ENCODE data around the gene AJUBA. TPM values are rescaled to one million over a fixed set of nuclear protein-coding genes. Genes with fewer than 3 reads are reported as not detected.
A peak's percentile ranks its signal among the peaks of the same experiment; 100 is the strongest.

Gene AJUBA
- total and polyA plus RNA-seq, 2 donors, result 14.4 to 22.4 TPM

DNA sequence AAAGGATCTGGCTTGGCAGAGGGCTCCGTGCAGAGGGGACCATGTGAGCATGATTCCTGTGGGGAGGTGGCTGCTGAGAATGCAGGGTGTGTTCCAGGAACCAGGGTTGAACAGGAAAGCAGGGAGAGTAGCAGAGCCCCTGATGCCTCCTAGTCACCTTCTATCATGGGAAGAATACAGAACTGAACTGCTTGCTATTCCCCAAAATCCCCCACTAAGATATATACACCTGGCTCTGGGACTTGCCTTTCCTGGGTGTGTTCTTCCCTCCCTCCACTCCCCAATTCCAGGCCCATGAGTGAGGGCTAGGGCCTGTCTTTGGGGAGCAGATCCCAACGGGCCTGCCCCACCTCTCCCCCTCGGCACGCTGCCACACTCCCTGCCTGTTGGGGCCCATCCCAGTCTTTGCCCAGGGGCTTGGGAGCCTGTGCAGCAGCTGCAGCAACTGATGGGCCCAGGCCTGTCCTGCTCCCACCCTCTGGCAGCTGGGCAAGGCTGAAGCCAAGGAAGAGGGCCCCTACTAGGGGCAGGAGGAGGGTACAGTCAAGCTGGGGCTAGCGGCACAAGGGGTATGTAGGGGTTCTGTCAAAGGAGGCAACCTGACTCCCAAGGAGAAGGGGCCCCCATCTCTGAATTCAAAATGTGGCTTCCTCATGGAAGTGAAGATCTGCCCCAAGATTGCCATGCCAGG lies 3.2 kb downstream of the AJUBA start:
- Histone ChIP-seq H3K4me1 (ENCODE audit: control insufficient read depth in 2 of 2, insufficient read depth in 2 of 2, low read length in 2 of 2) (peaks cover 11 to 41% of the 10 kb centered on the region in 2 donors), H3K4me3 (ENCODE audit: low read length in 2 of 2) (peak overlapping the region in 1 of 2 donors; percentile 25), H3K27ac (ENCODE audit: low read depth in 1 of 2, low read length in 1 of 2) (peak overlapping the region; percentile 28 to 31), H3K9me3 (ENCODE audit: control insufficient read depth in 2 of 2, insufficient read depth in 1 of 2, low read length in 1 of 2) (no peaks in the 10 kb centered on the region), H3K27me3 (ENCODE audit: control insufficient read depth in 2 of 2, insufficient read depth in 1 of 2, low read length in 1 of 2) (peaks cover 18 to 41% of the 10 kb centered on the region in 2 donors), H3K36me3 (ENCODE audit: control insufficient read depth in 2 of 2, insufficient read depth in 2 of 2, low read length in 1 of 2) (peaks cover 3 to 7% of the 10 kb centered on the region in 2 donors)
- no peak for DNase-seq (ENCODE audit: low read depth in 6 of 9, low spot score in 9 of 9)
- 97% methylated on average over 5 of the region's 5 CpGs for WGBS

DNA sequence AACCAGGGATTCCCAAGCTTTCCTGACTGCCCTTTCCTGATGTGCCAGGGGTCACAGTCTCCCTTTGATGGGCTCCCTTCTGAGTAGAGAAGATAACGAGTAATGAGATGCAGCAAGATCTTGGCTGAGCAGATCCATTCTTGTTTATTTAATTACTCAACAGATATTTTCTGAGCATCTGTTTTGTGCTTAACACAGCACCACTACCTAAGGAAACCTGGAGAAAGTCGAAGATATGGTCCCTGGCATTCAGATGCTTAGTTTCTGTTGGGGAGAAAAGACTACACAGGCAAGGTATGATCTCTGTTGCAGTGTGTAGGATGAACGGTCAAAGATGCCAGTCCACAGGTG lies 3.9 kb downstream of the AJUBA start:
- Histone ChIP-seq H3K4me1 (ENCODE audit: control insufficient read depth in 2 of 2, insufficient read depth in 2 of 2, low read length in 2 of 2) (peaks cover 11 to 41% of the 10 kb centered on the region in 2 donors), H3K36me3 (ENCODE audit: control insufficient read depth in 2 of 2, insufficient read depth in 2 of 2, low read length in 1 of 2) (peaks cover 6 to 7% of the 10 kb centered on the region in 2 donors), H3K9me3 (ENCODE audit: control insufficient read depth in 2 of 2, insufficient read depth in 1 of 2, low read length in 1 of 2) (no peaks in the 10 kb centered on the region), H3K27me3 (ENCODE audit: control insufficient read depth in 2 of 2, insufficient read depth in 1 of 2, low read length in 1 of 2) (peaks cover 18 to 41% of the 10 kb centered on the region in 2 donors), H3K4me3 (ENCODE audit: low read length in 2 of 2) (no peak overlapping the region), H3K27ac (ENCODE audit: low read depth in 1 of 2, low read length in 1 of 2) (no peak overlapping the region)
- no peak for DNase-seq (ENCODE audit: low read depth in 6 of 9, low spot score in 9 of 9)
- WGBS, result 87% methylated on average over 3 of the region's 3 CpGs

GRCh38 chr14:22977684-22978486 lies 4.5 kb downstream of the AJUBA start:
- Histone ChIP-seq H3K4me1 (ENCODE audit: control insufficient read depth in 2 of 2, insufficient read depth in 2 of 2, low read length in 2 of 2) (peaks cover 11 to 35% of the 10 kb centered on the region in 2 donors), H3K4me3 (ENCODE audit: low read length in 2 of 2) (no peak overlapping the region), H3K36me3 (ENCODE audit: control insufficient read depth in 2 of 2, insufficient read depth in 2 of 2, low read length in 1 of 2) (peaks cover 7 to 8% of the 10 kb centered on the region in 2 donors), H3K27ac (ENCODE audit: low read depth in 1 of 2, low read length in 1 of 2) (peak overlapping the region; percentile 18 to 33), H3K9me3 (ENCODE audit: control insufficient read depth in 2 of 2, insufficient read depth in 1 of 2, low read length in 1 of 2) (no peaks in the 10 kb centered on the region), H3K27me3 (ENCODE audit: control insufficient read depth in 2 of 2, insufficient read depth in 1 of 2, low read length in 1 of 2) (peaks cover 18 to 41% of the 10 kb centered on the region in 2 donors)
- WGBS, result 89% methylated on average over 8 of the region's 8 CpGs
- DNase-seq (ENCODE audit: low read depth in 6 of 9, low spot score in 9 of 9), result no peak

GRCh38 chr14:22977434-22977683 lies 5.0 kb downstream of the AJUBA start:
- DNase-seq (ENCODE audit: low read depth in 6 of 9, low spot score in 9 of 9), result no peak
- Histone ChIP-seq H3K4me3 (ENCODE audit: low read length in 2 of 2) (no peak overlapping the region), H3K27me3 (ENCODE audit: control insufficient read depth in 2 of 2, insufficient read depth in 1 of 2, low read length in 1 of 2) (peaks cover 18 to 36% of the 10 kb centered on the region in 2 donors), H3K27ac (ENCODE audit: low read depth in 1 of 2, low read length in 1 of 2) (peak overlapping the region in 1 of 2 donors; percentile 33), H3K4me1 (ENCODE audit: control insufficient read depth in 2 of 2, insufficient read depth in 2 of 2, low read length in 2 of 2) (peaks cover 11 to 34% of the 10 kb centered on the region in 2 donors), H3K9me3 (ENCODE audit: control insufficient read depth in 2 of 2, insufficient read depth in 1 of 2, low read length in 1 of 2) (no peaks in the 10 kb centered on the region), H3K36me3 (ENCODE audit: control insufficient read depth in 2 of 2, insufficient read depth in 2 of 2, low read length in 1 of 2) (peaks cover 7 to 11% of the 10 kb centered on the region in 2 donors)

DNA sequence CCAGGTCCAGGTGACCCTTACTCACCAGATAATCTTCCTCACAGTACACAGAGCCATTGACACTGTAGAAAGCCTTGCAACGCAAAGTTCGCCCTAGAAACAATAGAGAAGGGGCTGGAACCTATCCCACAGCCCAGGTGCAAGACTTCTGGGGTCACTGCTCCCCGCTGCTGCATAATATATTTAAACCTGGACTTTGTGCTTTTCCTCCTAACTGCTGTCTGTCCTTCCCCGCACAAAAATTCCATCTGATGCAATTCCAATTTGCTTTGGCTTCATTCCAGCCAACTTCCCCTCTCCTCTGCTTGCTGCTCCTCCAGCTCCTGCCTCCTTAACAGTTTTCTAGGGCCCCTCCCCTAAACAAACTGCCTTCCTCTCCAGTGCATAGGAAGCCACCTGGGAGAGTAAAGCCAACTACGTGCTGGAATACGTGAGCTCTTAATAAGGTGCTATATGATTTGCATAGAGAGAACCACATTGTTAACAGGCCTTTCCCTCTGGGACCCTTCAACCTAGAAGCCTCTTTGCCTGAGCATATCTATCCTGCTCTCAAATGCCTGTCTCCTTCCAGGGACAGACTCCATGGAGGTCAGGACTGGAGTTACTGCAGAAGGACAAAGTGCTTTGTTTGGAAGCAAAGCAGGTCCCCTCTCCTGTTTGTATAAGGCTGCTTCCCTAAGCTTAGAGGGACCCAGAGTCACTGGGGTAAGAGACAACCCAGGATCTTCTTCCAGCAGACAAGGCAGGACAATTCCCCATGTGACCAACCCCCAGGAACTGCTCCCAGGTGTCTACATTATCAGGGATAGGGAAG lies 5.5 kb downstream of the AJUBA start:
- Histone ChIP-seq H3K27me3 (ENCODE audit: control insufficient read depth in 2 of 2, insufficient read depth in 1 of 2, low read length in 1 of 2) (peaks cover 17 to 31% of the 10 kb centered on the region in 2 donors), H3K9me3 (ENCODE audit: control insufficient read depth in 2 of 2, insufficient read depth in 1 of 2, low read length in 1 of 2) (no peaks in the 10 kb centered on the region), H3K4me1 (ENCODE audit: control insufficient read depth in 2 of 2, insufficient read depth in 2 of 2, low read length in 2 of 2) (peaks cover 10 to 29% of the 10 kb centered on the region in 2 donors), H3K4me3 (ENCODE audit: low read length in 2 of 2) (no peak overlapping the region), H3K36me3 (ENCODE audit: control insufficient read depth in 2 of 2, insufficient read depth in 2 of 2, low read length in 1 of 2) (peaks cover 7 to 11% of the 10 kb centered on the region in 2 donors), H3K27ac (ENCODE audit: low read depth in 1 of 2, low read length in 1 of 2) (no peak overlapping the region)
- 88% methylated on average over 6 of the region's 6 CpGs for WGBS
- no peak for DNase-seq (ENCODE audit: low read depth in 6 of 9, low spot score in 9 of 9)

- peaks cover 0 to 10% of the 10 kb centered on the region in 2 donors for H3K27me3 ChIP-seq (ENCODE audit: control insufficient read depth in 2 of 2, insufficient read depth in 1 of 2, low read length in 1 of 2)
- no peak overlapping the region for H3K4me3 ChIP-seq (ENCODE audit: low read length in 2 of 2)
- H3K36me3 ChIP-seq (ENCODE audit: control insufficient read depth in 2 of 2, insufficient read depth in 2 of 2, low read length in 1 of 2), result peaks cover 7 to 11% of the 10 kb centered on the region in 2 donors
- no peak for DNase-seq (ENCODE audit: low read depth in 6 of 9, low spot score in 9 of 9)
- H3K27ac ChIP-seq (ENCODE audit: low read depth in 1 of 2, low read length in 1 of 2), result no peak overlapping the region
- no peaks in the 10 kb centered on the region for H3K9me3 ChIP-seq (ENCODE audit: control insufficient read depth in 2 of 2, insufficient read depth in 1 of 2, low read length in 1 of 2)
- H3K4me1 ChIP-seq (ENCODE audit: control insufficient read depth in 2 of 2, insufficient read depth in 2 of 2, low read length in 2 of 2), result peaks cover 0 to 9% of the 10 kb centered on the region in 2 donors
- 93% methylated on average over 9 of the region's 9 CpGs for WGBS
Measured at GRCh38 chr14:22974530-22975313, 7.6 kb downstream of the AJUBA start.

- WGBS, result 92% methylated on average over 6 of the region's 6 CpGs
- Histone ChIP-seq H3K9me3 (ENCODE audit: control insufficient read depth in 2 of 2, insufficient read depth in 1 of 2, low read length in 1 of 2) (no peaks in the 10 kb centered on the region), H3K4me1 (ENCODE audit: control insufficient read depth in 2 of 2, insufficient read depth in 2 of 2, low read length in 2 of 2) (peaks cover 0 to 8% of the 10 kb centered on the region in 2 donors), H3K27ac (ENCODE audit: low read depth in 1 of 2, low read length in 1 of 2) (no peak overlapping the region), H3K27me3 (ENCODE audit: control insufficient read depth in 2 of 2, insufficient read depth in 1 of 2, low read length in 1 of 2) (no peaks in the 10 kb centered on the region), H3K4me3 (ENCODE audit: low read length in 2 of 2) (no peak overlapping the region), H3K36me3 (ENCODE audit: control insufficient read depth in 2 of 2, insufficient read depth in 2 of 2, low read length in 1 of 2) (peaks cover 7 to 13% of the 10 kb centered on the region in 2 donors)
- DNase-seq (ENCODE audit: low read depth in 6 of 9, low spot score in 9 of 9), result peak in 2 of 9 donors; percentile 51 to 55
Measured at GRCh38 chr14:22973217-22974032, 8.9 kb downstream of the AJUBA start.

- no peaks in the 10 kb centered on the region for H3K27me3 ChIP-seq (ENCODE audit: control insufficient read depth in 2 of 2, insufficient read depth in 1 of 2, low read length in 1 of 2)
- no peak overlapping the region for H3K27ac ChIP-seq (ENCODE audit: low read depth in 1 of 2, low read length in 1 of 2)
- no peak for DNase-seq (ENCODE audit: low read depth in 6 of 9, low spot score in 9 of 9)
- no peak overlapping the region for H3K4me3 ChIP-seq (ENCODE audit: low read length in 2 of 2)
- no peaks in the 10 kb centered on the region for H3K9me3 ChIP-seq (ENCODE audit: control insufficient read depth in 2 of 2, insufficient read depth in 1 of 2, low read length in 1 of 2)
- peaks cover 3 to 13% of the 10 kb centered on the region in 2 donors for H3K36me3 ChIP-seq (ENCODE audit: control insufficient read depth in 2 of 2, insufficient read depth in 2 of 2, low read length in 1 of 2)
- 95% methylated on average over 2 of the region's 2 CpGs for WGBS
- H3K4me1 ChIP-seq (ENCODE audit: control insufficient read depth in 2 of 2, insufficient read depth in 2 of 2, low read length in 2 of 2), result peaks cover 0 to 4% of the 10 kb centered on the region in 2 donors
Measured at GRCh38 chr14:22972313-22972930, 9.9 kb downstream of the AJUBA start.
